BE2C (cell line): ENCODE measurements around the gene FLNA.
"Not testable (repeated sequence)": the region's sequence is repeated elsewhere in the genome, so short reads cannot be mapped to it uniquely, and the experiment has no call there.

Source experiments
- DNase-seq: peaks from one replicate; pipeline ENCODE4 v3.0.0-alpha.2; 2020
- H3K27me3 ChIP-seq: fragments of 250-450 bp; sonication (Bioruptor Pico); 2 replicates; pipeline ENCODE4 v1.5.1; 2020; ENCODE audit warnings: mild to moderate bottlenecking
- H3K36me3 ChIP-seq: fragments of 250-450 bp; sonication (Bioruptor Pico); 2 replicates; pipeline ENCODE4 v1.5.1; 2020; ENCODE audit warnings: mild to moderate bottlenecking
- H3K4me1 ChIP-seq: fragments of 250-450 bp; sonication (Bioruptor Pico); 2 replicates; pipeline ENCODE4 v1.5.1; 2020
- H3K4me3 ChIP-seq: 2 replicates; pipeline ENCODE4 v1.5.1; 2011; ENCODE audit warnings: low read depth, low read length
- H3K9me3 ChIP-seq: fragments of 250-450 bp; sonication (Bioruptor Pico); 2 replicates; pipeline ENCODE4 v1.5.1; 2020
- TF ChIP-seq, protein P1 (sequence below): IDR thresholded peaks from 2 replicates; pipeline ENCODE4 v1.5.1; 2012; ENCODE audit warnings: mild to moderate bottlenecking, low read depth, low read length

Gene FLNA

GRCh38 chrX:154403192-154403591, 28.8 kb upstream of the FLNA start:
- no peaks in the 10 kb centered on the region for H3K9me3 ChIP-seq
- peaks cover 33% of the 10 kb centered on the region for H3K36me3 ChIP-seq
- TF ChIP-seq, protein P1, sequence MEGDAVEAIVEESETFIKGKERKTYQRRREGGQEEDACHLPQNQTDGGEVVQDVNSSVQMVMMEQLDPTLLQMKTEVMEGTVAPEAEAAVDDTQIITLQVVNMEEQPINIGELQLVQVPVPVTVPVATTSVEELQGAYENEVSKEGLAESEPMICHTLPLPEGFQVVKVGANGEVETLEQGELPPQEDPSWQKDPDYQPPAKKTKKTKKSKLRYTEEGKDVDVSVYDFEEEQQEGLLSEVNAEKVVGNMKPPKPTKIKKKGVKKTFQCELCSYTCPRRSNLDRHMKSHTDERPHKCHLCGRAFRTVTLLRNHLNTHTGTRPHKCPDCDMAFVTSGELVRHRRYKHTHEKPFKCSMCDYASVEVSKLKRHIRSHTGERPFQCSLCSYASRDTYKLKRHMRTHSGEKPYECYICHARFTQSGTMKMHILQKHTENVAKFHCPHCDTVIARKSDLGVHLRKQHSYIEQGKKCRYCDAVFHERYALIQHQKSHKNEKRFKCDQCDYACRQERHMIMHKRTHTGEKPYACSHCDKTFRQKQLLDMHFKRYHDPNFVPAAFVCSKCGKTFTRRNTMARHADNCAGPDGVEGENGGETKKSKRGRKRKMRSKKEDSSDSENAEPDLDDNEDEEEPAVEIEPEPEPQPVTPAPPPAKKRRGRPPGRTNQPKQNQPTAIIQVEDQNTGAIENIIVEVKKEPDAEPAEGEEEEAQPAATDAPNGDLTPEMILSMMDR, result no peak
- no peak overlapping the region for H3K4me3 ChIP-seq
- DNase-seq, result no peak
- H3K4me1 ChIP-seq, result no peaks in the 10 kb centered on the region
- H3K27me3 ChIP-seq, result 0 out of 2 replicates have a peak, but pooled peaks cover 2% of the 10 kb centered on the region

- TF ChIP-seq, protein P1, result no peak
- Histone ChIP-seq H3K36me3 (peaks cover 33% of the 10 kb centered on the region), H3K9me3 (no peaks in the 10 kb centered on the region), H3K27me3 (0 out of 2 replicates have a peak, but pooled peaks cover 2% of the 10 kb centered on the region), H3K4me1 (no peaks in the 10 kb centered on the region), H3K4me3 (no peak overlapping the region)
- DNase-seq, result no peak
These were observed 28.2 kb upstream of the FLNA start for GRCh38 chrX:154402622-154403127.

- Histone ChIP-seq H3K4me1 (no peaks in the 10 kb centered on the region), H3K36me3 (peaks cover 33% of the 10 kb centered on the region), H3K4me3 (no peak overlapping the region), H3K9me3 (no peaks in the 10 kb centered on the region), H3K27me3 (0 out of 2 replicates have a peak, but pooled peaks cover 2% of the 10 kb centered on the region)
- DNase-seq, result no peak
- TF ChIP-seq, protein P1, result no peak
These were observed 27.6 kb upstream of the FLNA start for GRCh38 chrX:154401918-154402621.

DNA sequence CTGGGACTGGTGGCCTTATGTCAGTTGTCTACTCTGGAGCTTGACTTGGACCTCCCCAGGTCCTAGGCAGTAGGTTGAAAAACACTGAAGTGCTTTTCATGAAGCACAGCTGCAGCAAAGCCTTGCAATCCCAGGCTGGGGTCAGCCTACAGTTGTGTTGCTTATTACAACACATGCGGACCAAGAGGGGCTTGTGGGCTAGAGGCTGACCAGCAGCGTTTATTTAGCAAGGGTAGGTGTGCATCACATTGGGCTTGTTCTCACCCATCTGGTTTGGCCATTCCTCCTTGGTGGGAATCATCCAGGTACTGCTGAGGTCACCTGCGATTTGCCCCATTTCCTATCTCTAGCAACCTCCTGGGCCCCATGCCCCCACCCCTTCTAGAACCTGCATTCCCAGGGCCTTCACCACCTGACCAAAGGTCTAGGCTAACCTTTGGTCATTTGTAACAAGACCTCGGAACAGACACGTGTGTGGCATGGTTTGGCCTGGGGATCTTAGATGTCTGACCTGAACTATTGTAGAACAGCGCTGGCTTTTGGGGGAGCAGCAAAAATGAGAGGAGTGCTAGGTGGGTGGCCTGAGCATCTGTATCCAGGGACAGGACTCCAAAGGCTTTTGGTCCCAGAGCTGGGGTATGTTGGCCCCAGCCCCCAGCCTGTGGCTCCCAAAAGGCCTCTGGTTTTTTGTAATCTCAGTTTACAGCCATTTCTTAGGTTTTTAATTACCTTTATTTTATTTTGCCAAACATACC, 26.8 kb upstream of the FLNA start:
- Histone ChIP-seq H3K27me3 (0 out of 2 replicates have a peak, but pooled peaks cover 2% of the 10 kb centered on the region), H3K4me3 (no peak overlapping the region)
- TF ChIP-seq, protein P1, result no peak

GRCh38 chrX:154400369-154400817, 26.0 kb upstream of the FLNA start:
- H3K27me3 ChIP-seq, DNase-seq, H3K9me3 ChIP-seq, H3K4me1 ChIP-seq: not testable (repeated sequence)
- H3K36me3 ChIP-seq, result peaks cover 33% of the 10 kb centered on the region
- H3K4me3 ChIP-seq, result peak overlapping the region; percentile 81; the same call in 1 of the 2 replicates

More for the DNA sequence above, 26.8 kb upstream of the FLNA start:
- Histone ChIP-seq H3K4me1 (no peaks in the 10 kb centered on the region), H3K9me3 (no peaks in the 10 kb centered on the region), H3K36me3 (peaks cover 33% of the 10 kb centered on the region)
- DNase-seq, result peak; percentile 37

DNA sequence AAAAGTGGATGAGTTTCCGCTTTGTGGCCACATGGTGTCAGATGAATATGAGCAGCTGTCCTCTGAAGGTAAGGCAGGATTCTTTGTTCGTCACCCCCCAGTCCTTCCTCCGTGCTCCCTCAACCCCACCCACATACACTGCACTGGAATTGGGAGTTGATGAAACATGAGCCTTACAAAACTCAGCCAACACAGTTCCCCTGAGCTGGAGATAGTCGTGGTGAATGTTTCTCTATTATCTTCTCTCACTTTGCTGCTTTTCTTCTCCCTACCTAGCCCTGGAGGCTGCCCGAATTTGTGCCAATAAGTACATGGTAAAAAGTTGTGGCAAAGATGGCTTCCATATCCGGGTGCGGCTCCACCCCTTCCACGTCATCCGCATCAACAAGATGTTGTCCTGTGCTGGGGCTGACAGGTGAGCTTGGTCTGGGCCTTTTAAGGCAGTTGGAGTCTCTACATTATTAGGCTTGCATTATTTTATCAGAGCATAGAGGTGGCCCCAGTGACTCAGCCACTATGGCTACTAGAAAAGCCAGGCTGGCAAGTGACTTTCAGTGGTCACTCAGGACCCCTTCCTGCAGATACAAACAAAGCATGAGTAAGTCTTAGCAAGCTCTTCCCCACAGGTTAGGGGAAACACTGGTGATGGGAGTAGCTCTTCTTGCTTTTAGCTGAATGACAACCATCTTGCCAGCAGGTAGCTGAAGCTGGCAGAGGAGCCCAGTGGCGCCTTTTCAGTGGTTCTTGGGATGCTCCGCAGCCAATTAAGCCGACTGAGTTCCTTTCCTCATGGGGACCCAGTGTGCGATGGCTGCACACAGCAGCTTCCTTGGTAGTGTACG, 25.3 kb upstream of the FLNA start:
- TF ChIP-seq, protein P1, result no peak
- peak overlapping the region; percentile 81 for H3K4me3 ChIP-seq
- 0 out of 2 replicates have a peak, but pooled peaks cover 2% of the 10 kb centered on the region for H3K27me3 ChIP-seq
- no peaks in the 10 kb centered on the region for H3K9me3 ChIP-seq
- no peaks in the 10 kb centered on the region for H3K4me1 ChIP-seq
- peaks cover 33% of the 10 kb centered on the region for H3K36me3 ChIP-seq
- no peak for DNase-seq
